Smooth muscle cell (in vitro differentiated cells): ENCODE data around the gene SMYD1. TPM values are rescaled to one million over a fixed set of nuclear protein-coding genes. Genes with fewer than 3 reads are reported as not detected.

Source experiments
- DNase-seq: peaks from one replicate; lab custom pipeline; 2025; ENCODE audit not compliant: unreplicated experiment; lab: John Stamatoyannopoulos, UW
- H2AFZ ChIP-seq: fragments of 200-600 bp; sonication (generic); 2 replicates; pipeline ENCODE4 v1.6.0; 2016; ENCODE audit warnings: antibody characterized with exemption, low read depth, mild to moderate bottlenecking
- H3F3A ChIP-seq: fragments of 200-600 bp; sonication (generic); 2 replicates; pipeline ENCODE4 v1.6.0; 2017; ENCODE audit warnings: antibody characterized with exemption, low read depth
- H3K27ac ChIP-seq: fragments of 200-600 bp; sonication (generic); 2 replicates; pipeline ENCODE4 v1.5.1; 2016; ENCODE audit warnings: low read depth, mild to moderate bottlenecking
- H3K27me3 ChIP-seq: fragments of 200-600 bp; sonication (generic); 2 replicates; pipeline ENCODE4 v1.6.1; 2016; ENCODE audit warnings: low read depth, mild to moderate bottlenecking
- H3K36me3 ChIP-seq: fragments of 200-600 bp; sonication (generic); 2 replicates; pipeline ENCODE4 v1.5.1; 2016; ENCODE audit warnings: low read depth
- H3K4me1 ChIP-seq: fragments of 200-600 bp; sonication (generic); 2 replicates; pipeline ENCODE4 v1.5.1; 2016; ENCODE audit warnings: low read depth
- H3K4me2 ChIP-seq: fragments of 200-600 bp; sonication (generic); 2 replicates; pipeline ENCODE4 v1.6.0; 2016; ENCODE audit warnings: mild to moderate bottlenecking
- H3K4me3 ChIP-seq: fragments of 200-600 bp; sonication (generic); 2 replicates; pipeline ENCODE4 v1.5.1; 2016; ENCODE audit warnings: mild to moderate bottlenecking
- H3K79me2 ChIP-seq: fragments of 200-600 bp; sonication (generic); 2 replicates; pipeline ENCODE4 v1.6.0; 2016; ENCODE audit warnings: low read depth, mild to moderate bottlenecking
- H3K9ac ChIP-seq: fragments of 200-600 bp; sonication (generic); 2 replicates; pipeline ENCODE4 v1.6.0; 2016; ENCODE audit warnings: low read depth
- H3K9me3 ChIP-seq: fragments of 200-600 bp; sonication (generic); replicated peaks from 2 replicates; pipeline ENCODE4 v1.5.1; 2016; ENCODE audit warnings: low read depth
- H4K20me1 ChIP-seq: fragments of 200-600 bp; sonication (generic); 2 replicates; pipeline ENCODE4 v1.6.0; 2016; ENCODE audit warnings: low read depth
- CTCF ChIP-seq: fragments of 200-600 bp; sonication (generic); IDR thresholded peaks from 2 replicates; pipeline ENCODE4 v1.5.1; 2017; ENCODE audit warnings: borderline replicate concordance, mild to moderate bottlenecking, antibody characterized with exemption; ENCODE audit not compliant: insufficient read depth, poor library complexity, severe bottlenecking
- WGBS: methylation state at CpG from one replicate; pipeline ENCODE4 v1.1.7; 2016; ENCODE audit warnings: low lambda C conversion rate; 5-methylcytosine and 5-hydroxymethylcytosine counted together
- polyA plus RNA-seq: library from polyadenylated mRNA; unstranded; fragments of >200 nt; fragmentation: Nextera tagmentation; extraction: Ambion mirVana; gene quantifications from 2 replicates; pipeline ENCODE4 v1.2.1, GENCODE V29; 2016
- total RNA-seq: library from RNA; depleted of rRNA; stranded (reverse); fragments of >200 nt; gene quantifications from 2 replicates; pipeline ENCODE4 v1.2.3, GENCODE V29; 2014

The SMYD1 gene
- total and polyA plus RNA-seq, 2 experiments from 2014 or later, result not detected

DNA sequence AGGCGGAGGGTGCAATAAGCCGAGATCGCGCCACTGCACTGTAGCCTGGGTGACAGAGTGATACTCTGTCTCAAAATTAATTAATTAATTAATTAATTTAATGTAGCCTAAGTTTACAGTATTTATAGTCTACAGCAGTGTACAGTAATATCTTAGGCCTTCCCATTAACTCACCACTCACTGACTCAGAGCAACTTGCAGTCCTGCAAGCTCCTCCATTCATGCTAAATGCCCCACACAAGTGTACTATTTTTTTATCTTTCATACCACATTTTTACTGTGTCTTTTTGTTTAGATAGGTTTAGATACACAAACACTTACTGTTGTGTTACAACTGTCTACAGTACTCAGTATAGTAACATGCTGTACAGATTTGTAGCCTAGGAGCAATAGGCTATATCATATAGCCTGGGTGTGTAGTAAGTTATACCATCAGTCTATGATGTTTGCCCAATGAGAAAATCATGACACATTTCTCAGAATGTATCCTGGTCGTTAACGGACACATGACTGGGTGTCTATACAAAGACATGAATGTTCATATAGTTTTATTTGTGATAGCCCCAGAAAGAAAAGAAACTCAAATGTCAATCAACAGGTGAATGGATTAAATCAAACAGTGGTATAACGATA, 35.4 kb upstream of the SMYD1 start:
- no peak overlapping the region for H3K4me2 ChIP-seq
- WGBS, result 99% methylated on average over 7 of the region's 7 CpGs
- DNase-seq, result no peak
- no peaks in the 10 kb centered on the region for H3K9me3 ChIP-seq
- peaks cover 3% of the 10 kb centered on the region for H3F3A ChIP-seq
- peaks cover 22% of the 10 kb centered on the region for H3K79me2 ChIP-seq
- H2AFZ ChIP-seq, result no peak overlapping the region
- H3K36me3 ChIP-seq, result no peaks in the 10 kb centered on the region
- H3K9ac ChIP-seq, result no peak overlapping the region
- no peaks in the 10 kb centered on the region for H4K20me1 ChIP-seq
- TF ChIP-seq CTCF, result no peak
- H3K4me3 ChIP-seq, result no peak overlapping the region
- no peaks in the 10 kb centered on the region for H3K4me1 ChIP-seq
- no peaks in the 10 kb centered on the region for H3K27me3 ChIP-seq
- no peak overlapping the region for H3K27ac ChIP-seq

- H3K27ac ChIP-seq, result no peak overlapping the region
- H3K4me3 ChIP-seq, result no peak overlapping the region
- H2AFZ ChIP-seq, result no peak overlapping the region
- TF ChIP-seq CTCF, result no peak
- H3K4me2 ChIP-seq, result no peak overlapping the region
- H3K9ac ChIP-seq, result no peak overlapping the region
- H3K36me3 ChIP-seq, result no peaks in the 10 kb centered on the region
- peaks cover 34% of the 10 kb centered on the region for H3F3A ChIP-seq
- no peaks in the 10 kb centered on the region for H3K4me1 ChIP-seq
- no peaks in the 10 kb centered on the region for H3K9me3 ChIP-seq
- H3K79me2 ChIP-seq, result peaks cover 39% of the 10 kb centered on the region
- WGBS, result 83% methylated on average over 2 of the region's 2 CpGs
- no peak for DNase-seq
- no peaks in the 10 kb centered on the region for H3K27me3 ChIP-seq
- H4K20me1 ChIP-seq, result no peaks in the 10 kb centered on the region
These were observed 31.4 kb upstream of the SMYD1 start for GRCh38 chr2:88036182-88036581.

- Histone ChIP-seq H3K4me3 (no peak overlapping the region), H3K36me3 (no peaks in the 10 kb centered on the region), H3K79me2 (peaks cover 39% of the 10 kb centered on the region), H2AFZ (no peak overlapping the region), H3K9me3 (no peaks in the 10 kb centered on the region), H3K4me1 (no peaks in the 10 kb centered on the region), H3K27ac (peak overlapping the region; percentile 95), H3K4me2 (no peak overlapping the region), H3K27me3 (no peaks in the 10 kb centered on the region), H3F3A (peaks cover 34% of the 10 kb centered on the region), H3K9ac (no peak overlapping the region), H4K20me1 (no peaks in the 10 kb centered on the region)
- DNase-seq, result no peak
- no peak for TF ChIP-seq CTCF
These were observed 31.0 kb upstream of the SMYD1 start for GRCh38 chr2:88036606-88037005.

- Histone ChIP-seq H4K20me1 (peaks cover 15% of the 10 kb centered on the region), H3K4me1 (peaks cover 9% of the 10 kb centered on the region), H3K9me3 (no peaks in the 10 kb centered on the region), H3K4me3 (no peak overlapping the region), H3F3A (peaks cover 42% of the 10 kb centered on the region), H3K36me3 (no peaks in the 10 kb centered on the region), H3K27me3 (no peaks in the 10 kb centered on the region), H3K79me2 (peaks cover 46% of the 10 kb centered on the region), H3K9ac (peak overlapping the region; percentile 39), H3K27ac (peak overlapping the region; percentile 95), H2AFZ (no peak overlapping the region), H3K4me2 (peak overlapping the region; percentile 56)
- 95% methylated on average over 4 of the region's 4 CpGs for WGBS
- DNase-seq, result no peak
- no peak for TF ChIP-seq CTCF
These were observed 29.1 kb upstream of the SMYD1 start for GRCh38 chr2:88038263-88039105.
